ENCODE results near the gene HTR7. TPM values are rescaled to one million over a fixed set of nuclear protein-coding genes. Genes with fewer than 3 reads are reported as not detected.

The HTR7 gene
- total RNA-seq, 4 donors from 2014 or later = 0.29 to 1.5 (median 0.68) TPM

GRCh38 chr10:90718182-90718581 lies 139.7 kb downstream of the HTR7 start:
- H3K27ac ChIP-seq = no peak overlapping the region
- H3K4me3 ChIP-seq = no peak overlapping the region
- no peaks in the 10 kb centered on the region for H3K36me3 ChIP-seq
- no peaks in the 10 kb centered on the region for H3K4me1 ChIP-seq
- TF ChIP-seq, protein P1, sequence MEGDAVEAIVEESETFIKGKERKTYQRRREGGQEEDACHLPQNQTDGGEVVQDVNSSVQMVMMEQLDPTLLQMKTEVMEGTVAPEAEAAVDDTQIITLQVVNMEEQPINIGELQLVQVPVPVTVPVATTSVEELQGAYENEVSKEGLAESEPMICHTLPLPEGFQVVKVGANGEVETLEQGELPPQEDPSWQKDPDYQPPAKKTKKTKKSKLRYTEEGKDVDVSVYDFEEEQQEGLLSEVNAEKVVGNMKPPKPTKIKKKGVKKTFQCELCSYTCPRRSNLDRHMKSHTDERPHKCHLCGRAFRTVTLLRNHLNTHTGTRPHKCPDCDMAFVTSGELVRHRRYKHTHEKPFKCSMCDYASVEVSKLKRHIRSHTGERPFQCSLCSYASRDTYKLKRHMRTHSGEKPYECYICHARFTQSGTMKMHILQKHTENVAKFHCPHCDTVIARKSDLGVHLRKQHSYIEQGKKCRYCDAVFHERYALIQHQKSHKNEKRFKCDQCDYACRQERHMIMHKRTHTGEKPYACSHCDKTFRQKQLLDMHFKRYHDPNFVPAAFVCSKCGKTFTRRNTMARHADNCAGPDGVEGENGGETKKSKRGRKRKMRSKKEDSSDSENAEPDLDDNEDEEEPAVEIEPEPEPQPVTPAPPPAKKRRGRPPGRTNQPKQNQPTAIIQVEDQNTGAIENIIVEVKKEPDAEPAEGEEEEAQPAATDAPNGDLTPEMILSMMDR (IDR thresholded peaks at IDR 0.05) = no peak
- no peak for TF ChIP-seq POLR2A (IDR thresholded peaks at IDR 0.05)
- no peaks in the 10 kb centered on the region for H3K9me3 ChIP-seq
- no peaks in the 10 kb centered on the region for H3K27me3 ChIP-seq
- intact Hi-C loops (cut with DNase I; ENCODE audit: low total_unique reads) = no loop called here
- DNase-seq = no peak

- TF ChIP-seq, protein P1 (IDR thresholded peaks at IDR 0.05) = no peak
- no peak for TF ChIP-seq POLR2A (IDR thresholded peaks at IDR 0.05)
- H3K4me3 ChIP-seq = no peak overlapping the region
- H3K36me3 ChIP-seq = no peaks in the 10 kb centered on the region
- no peaks in the 10 kb centered on the region for H3K4me1 ChIP-seq
- intact Hi-C loops (cut with DNase I; ENCODE audit: low total_unique reads) = no loop called here
- no peak for DNase-seq
- no peaks in the 10 kb centered on the region for H3K27me3 ChIP-seq
- H3K27ac ChIP-seq = no peak overlapping the region
- no peaks in the 10 kb centered on the region for H3K9me3 ChIP-seq
These were observed 145.3 kb downstream of the HTR7 start for GRCh38 chr10:90712529-90712928.

GRCh38 chr10:90709727-90710126 lies 148.1 kb downstream of the HTR7 start:
- Histone ChIP-seq H3K4me1 (no peaks in the 10 kb centered on the region), H3K36me3 (no peaks in the 10 kb centered on the region), H3K9me3 (no peaks in the 10 kb centered on the region), H3K4me3 (no peak overlapping the region), H3K27me3 (no peaks in the 10 kb centered on the region), H3K27ac (no peak overlapping the region)
- intact Hi-C loops (cut with DNase I; ENCODE audit: low total_unique reads) = no loop called here
- DNase-seq = no peak
- TF ChIP-seq POLR2A (IDR thresholded peaks at IDR 0.05) = no peak
- TF ChIP-seq, protein P1 (IDR thresholded peaks at IDR 0.05) = no peak

DNA sequence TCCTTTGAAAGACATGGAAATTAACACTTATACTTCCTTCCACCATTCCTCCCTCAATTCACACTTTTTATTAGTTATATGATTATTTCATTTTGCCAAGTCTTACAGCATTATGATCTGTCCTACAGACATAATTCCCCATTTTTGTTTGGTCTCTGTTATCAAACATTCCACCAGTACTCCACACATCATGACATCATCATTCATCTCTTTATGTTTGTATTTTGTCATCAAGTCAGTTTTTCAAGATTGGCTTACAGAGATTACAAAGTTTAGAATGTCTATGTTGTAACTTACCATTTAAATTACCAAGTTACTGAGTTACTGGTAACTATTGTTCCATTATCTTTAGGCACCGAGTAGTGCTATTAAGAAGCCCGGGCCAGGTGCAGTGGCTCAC lies 150.2 kb downstream of the HTR7 start:
- intact Hi-C loops (cut with DNase I; ENCODE audit: low total_unique reads) = no loop called here
- TF ChIP-seq, protein P1 (IDR thresholded peaks at IDR 0.05) = no peak
- TF ChIP-seq POLR2A (IDR thresholded peaks at IDR 0.05) = no peak
- H3K36me3 ChIP-seq = no peaks in the 10 kb centered on the region
- no peak overlapping the region for H3K4me3 ChIP-seq
- H3K4me1 ChIP-seq = no peaks in the 10 kb centered on the region
- H3K27ac ChIP-seq = no peak overlapping the region
- no peak for DNase-seq
- no peaks in the 10 kb centered on the region for H3K27me3 ChIP-seq
- H3K9me3 ChIP-seq = no peaks in the 10 kb centered on the region

GRCh38 chr10:90701428-90701827 lies 156.4 kb downstream of the HTR7 start:
- Histone ChIP-seq H3K27me3 (no peaks in the 10 kb centered on the region), H3K4me1 (no peaks in the 10 kb centered on the region), H3K27ac (no peak overlapping the region), H3K36me3 (no peaks in the 10 kb centered on the region), H3K4me3 (no peak overlapping the region), H3K9me3 (no peaks in the 10 kb centered on the region)
- intact Hi-C loops (cut with DNase I; ENCODE audit: low total_unique reads) = no loop called here
- no peak for TF ChIP-seq POLR2A (IDR thresholded peaks at IDR 0.05)
- TF ChIP-seq, protein P1 (IDR thresholded peaks at IDR 0.05) = no peak
- no peak for DNase-seq

Data from uterus (tissue), 4 donors.